ENCODE measurements around the gene NPFFR1. TPM values are rescaled to one million over a fixed set of nuclear protein-coding genes. Genes with fewer than 3 reads are reported as not detected.

NPFFR1 gene, protein sequence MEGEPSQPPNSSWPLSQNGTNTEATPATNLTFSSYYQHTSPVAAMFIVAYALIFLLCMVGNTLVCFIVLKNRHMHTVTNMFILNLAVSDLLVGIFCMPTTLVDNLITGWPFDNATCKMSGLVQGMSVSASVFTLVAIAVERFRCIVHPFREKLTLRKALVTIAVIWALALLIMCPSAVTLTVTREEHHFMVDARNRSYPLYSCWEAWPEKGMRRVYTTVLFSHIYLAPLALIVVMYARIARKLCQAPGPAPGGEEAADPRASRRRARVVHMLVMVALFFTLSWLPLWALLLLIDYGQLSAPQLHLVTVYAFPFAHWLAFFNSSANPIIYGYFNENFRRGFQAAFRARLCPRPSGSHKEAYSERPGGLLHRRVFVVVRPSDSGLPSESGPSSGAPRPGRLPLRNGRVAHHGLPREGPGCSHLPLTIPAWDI
- total RNA-seq (2022) (not detected in 2 replicates), Bru-seq, nascent RNA (not detected), BruChase-seq, experiment 1, labeled RNA remaining after a 6-hour chase (not detected), BruChase-seq, experiment 2, labeled RNA remaining after a 2-hour chase (not detected)
- long read RNA-seq, result 0 reads

DNA sequence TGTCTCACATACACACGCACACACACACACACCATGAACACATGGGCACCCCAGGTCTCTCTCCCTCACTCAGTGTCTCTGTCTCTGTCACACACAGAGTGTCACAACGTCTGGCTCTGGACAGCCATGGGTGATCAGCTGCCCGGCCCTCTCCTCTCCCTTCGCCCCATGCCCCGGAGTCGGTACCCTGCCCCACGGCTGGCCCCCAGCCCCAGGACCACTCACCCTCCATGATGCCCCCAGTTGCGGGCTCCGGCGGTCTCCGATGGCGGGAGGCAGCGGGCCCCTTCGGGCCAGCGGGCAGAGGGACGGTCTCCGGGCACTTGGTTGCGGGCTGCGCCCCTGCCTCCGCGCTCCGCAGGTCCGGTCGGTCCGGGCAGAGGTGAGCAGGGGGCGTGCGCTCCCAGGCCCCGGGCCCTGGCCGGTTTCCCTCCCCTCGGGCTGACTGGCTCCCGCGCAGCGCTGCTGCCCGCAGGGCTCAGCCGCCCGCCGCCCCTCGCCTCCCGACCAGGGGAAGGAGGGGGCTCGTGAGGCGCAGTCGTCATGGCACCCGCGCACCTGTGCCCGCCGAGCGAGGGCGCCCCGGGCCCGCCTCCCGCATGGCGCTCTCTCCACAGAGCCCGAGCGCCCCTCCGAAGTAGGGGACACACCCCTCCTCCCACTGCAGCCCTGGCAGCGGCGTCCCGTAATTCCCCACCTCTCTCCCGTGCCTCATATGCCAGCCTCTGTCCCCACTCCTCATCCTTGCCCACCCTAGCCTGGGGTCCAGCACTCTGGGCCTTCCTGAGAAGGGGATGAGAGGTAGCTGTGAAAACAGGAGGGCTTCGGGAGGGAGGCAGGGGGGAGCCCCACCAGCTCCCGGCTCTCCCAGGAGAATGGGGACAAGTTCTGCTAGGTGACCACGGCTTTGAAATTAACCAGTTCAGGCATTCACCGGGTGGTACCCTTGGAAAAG is at the start of gene NPFFR1:
Gene NPFFR1 (minus strand): TSS at position 560 of the 955 bp plus-strand sequence. CDS start 328 bp downstream, at position 232.
- Mint-ChIP-seq H3K4me1 (ENCODE audit: insufficient read depth, unreplicated experiment) (peaks cover 5% of the 10 kb centered on the region), H3K27ac (ENCODE audit: low read depth, unreplicated experiment) (no peak within 1 kb of the TSS), H3K4me3 (ENCODE audit: unreplicated experiment) (no peak within 1 kb of the TSS), H3K36me3 (ENCODE audit: insufficient read depth, unreplicated experiment) (no peaks in the 10 kb centered on the region), H3K27me3 (ENCODE audit: insufficient read depth, unreplicated experiment) (peaks cover 21% of the 10 kb centered on the region), H3K9me3 (ENCODE audit: unreplicated experiment) (peaks cover 6% of the 10 kb centered on the region)
- intact Hi-C loops (cut with micrococcal nuclease), result no loop called here
- POLR2A ChIA-PET, result no interaction called here
- BruUV-seq (replicated peaks), result no TSS peak
- DNase-seq (ENCODE audit: unreplicated experiment), result no peak
- TF ChIP-seq, protein P1, sequence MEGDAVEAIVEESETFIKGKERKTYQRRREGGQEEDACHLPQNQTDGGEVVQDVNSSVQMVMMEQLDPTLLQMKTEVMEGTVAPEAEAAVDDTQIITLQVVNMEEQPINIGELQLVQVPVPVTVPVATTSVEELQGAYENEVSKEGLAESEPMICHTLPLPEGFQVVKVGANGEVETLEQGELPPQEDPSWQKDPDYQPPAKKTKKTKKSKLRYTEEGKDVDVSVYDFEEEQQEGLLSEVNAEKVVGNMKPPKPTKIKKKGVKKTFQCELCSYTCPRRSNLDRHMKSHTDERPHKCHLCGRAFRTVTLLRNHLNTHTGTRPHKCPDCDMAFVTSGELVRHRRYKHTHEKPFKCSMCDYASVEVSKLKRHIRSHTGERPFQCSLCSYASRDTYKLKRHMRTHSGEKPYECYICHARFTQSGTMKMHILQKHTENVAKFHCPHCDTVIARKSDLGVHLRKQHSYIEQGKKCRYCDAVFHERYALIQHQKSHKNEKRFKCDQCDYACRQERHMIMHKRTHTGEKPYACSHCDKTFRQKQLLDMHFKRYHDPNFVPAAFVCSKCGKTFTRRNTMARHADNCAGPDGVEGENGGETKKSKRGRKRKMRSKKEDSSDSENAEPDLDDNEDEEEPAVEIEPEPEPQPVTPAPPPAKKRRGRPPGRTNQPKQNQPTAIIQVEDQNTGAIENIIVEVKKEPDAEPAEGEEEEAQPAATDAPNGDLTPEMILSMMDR (IDR thresholded peaks at IDR 0.05; ENCODE audit: unreplicated experiment), result no peak
- CTCF ChIA-PET, result interaction anchor here (0.5 to 0.7 kb wide), 2 partner anchors 106 to 168 kb away, joined by 4 read pairs; no protein-coding TSS in a partner anchor

DNA sequence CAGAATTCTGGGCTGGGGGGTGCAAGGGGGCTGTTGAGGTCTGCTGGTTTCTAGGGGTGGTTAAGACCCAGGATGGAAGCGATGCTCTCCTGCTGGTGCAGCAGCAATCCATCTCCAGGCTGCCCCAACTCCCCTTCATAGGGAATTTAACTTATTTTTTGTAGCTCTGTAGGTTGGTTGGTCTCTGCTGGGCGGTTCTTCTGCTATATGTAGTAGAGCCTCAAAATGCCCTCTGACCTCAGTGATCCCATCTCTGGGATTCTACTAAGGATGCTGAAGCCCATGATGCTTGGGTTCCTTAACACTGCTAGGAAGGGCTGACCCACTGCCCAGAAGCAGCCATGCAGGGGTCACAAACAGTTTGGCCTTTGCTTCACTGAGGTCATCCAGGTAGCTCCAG is 49.5 kb upstream of the NPFFR1 start:
- POLR2A ChIA-PET, result interaction anchor here (0.8 to 2.1 kb wide), 2 partner anchors 9 to 101 kb away, joined by 3 to 11 read pairs; partner anchors contain the start of gene PPA1
- H3K27ac Mint-ChIP-seq (ENCODE audit: low read depth, unreplicated experiment), result no peak overlapping the region
- no peak overlapping the region for H3K4me3 Mint-ChIP-seq (ENCODE audit: unreplicated experiment)

DNA sequence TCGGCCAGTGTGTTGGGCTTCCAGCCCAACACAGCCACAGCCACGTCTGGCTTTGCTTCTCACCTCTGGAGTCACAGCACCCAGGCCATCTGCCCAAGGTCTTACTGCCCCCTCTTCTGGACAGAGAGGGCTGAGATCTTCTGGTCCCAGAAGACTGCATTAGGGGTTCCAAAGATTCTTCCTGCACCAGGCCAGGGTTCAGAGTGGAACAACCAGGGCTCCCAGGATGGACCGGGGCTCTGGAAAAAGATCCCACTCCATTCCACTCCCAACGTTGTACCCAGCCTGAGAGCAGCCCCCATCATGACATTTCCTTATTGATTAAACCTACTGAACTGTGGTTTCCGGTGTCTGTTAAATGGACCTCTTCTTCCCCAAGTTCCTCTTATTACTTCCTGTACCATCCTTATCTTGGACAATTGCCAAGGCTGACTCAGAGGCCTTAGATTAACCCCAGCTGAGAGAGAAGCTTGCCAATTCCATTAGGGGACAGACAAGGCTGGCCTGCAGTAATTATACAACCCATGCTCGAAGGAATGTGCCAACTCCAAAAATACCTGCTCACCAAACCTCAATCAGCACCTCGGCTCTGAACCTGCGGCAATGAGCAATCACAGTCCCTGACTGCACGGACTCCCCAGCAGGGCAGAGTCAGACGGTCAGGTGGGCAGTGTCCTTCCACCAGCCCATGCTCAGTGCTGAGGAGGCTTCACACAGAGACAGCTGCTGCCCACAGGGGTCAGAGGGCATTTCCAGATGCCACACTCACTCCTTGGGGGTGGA is 47.9 kb upstream of the NPFFR1 start:
- H3K4me3 Mint-ChIP-seq (ENCODE audit: unreplicated experiment), result no peak overlapping the region
- H3K36me3 Mint-ChIP-seq (ENCODE audit: insufficient read depth, unreplicated experiment), result peaks cover 6% of the 10 kb centered on the region
- BruUV-seq (replicated peaks), result no TSS peak
- no peaks in the 10 kb centered on the region for H3K27me3 Mint-ChIP-seq (ENCODE audit: insufficient read depth, unreplicated experiment)
- H3K27ac Mint-ChIP-seq (ENCODE audit: low read depth, unreplicated experiment), result peak overlapping the region; percentile 79
- H3K4me1 Mint-ChIP-seq (ENCODE audit: insufficient read depth, unreplicated experiment), result peaks cover 19% of the 10 kb centered on the region
- H3K9me3 Mint-ChIP-seq (ENCODE audit: unreplicated experiment), result no peaks in the 10 kb centered on the region
- POLR2A ChIA-PET, result interaction anchor here (0.6 to 2.1 kb wide), 3 partner anchors 16 to 99 kb away, joined by 3 to 11 read pairs (median 3); partner anchors contain the start of gene PPA1
- TF ChIP-seq, protein P1 (IDR thresholded peaks at IDR 0.05; ENCODE audit: unreplicated experiment), result no peak
- peak; percentile 98 for DNase-seq (ENCODE audit: unreplicated experiment)
- intact Hi-C loops (cut with micrococcal nuclease), result no loop called here
- CTCF ChIA-PET, result interaction anchor here (0.7 to 1.5 kb wide), 3 partner anchors 12 to 97 kb away, joined by 3 to 4 read pairs (median 3); no protein-coding TSS in a partner anchor

More for the DNA sequence above, 49.5 kb upstream of the NPFFR1 start:
- TF ChIP-seq, protein P1 (IDR thresholded peaks at IDR 0.05; ENCODE audit: unreplicated experiment), result no peak
- intact Hi-C loops (cut with micrococcal nuclease), result no loop called here
- no peaks in the 10 kb centered on the region for H3K27me3 Mint-ChIP-seq (ENCODE audit: insufficient read depth, unreplicated experiment)
- H3K9me3 Mint-ChIP-seq (ENCODE audit: unreplicated experiment), result no peaks in the 10 kb centered on the region
- DNase-seq (ENCODE audit: unreplicated experiment), result no peak
- CTCF ChIA-PET, result interaction anchor here (0.5 to 1.5 kb wide), 6 partner anchors 19 to 176 kb away, joined by 3 to 4 read pairs (median 3); no protein-coding TSS in a partner anchor
- no TSS peak for BruUV-seq (replicated peaks)
- peaks cover 35% of the 10 kb centered on the region for H3K4me1 Mint-ChIP-seq (ENCODE audit: insufficient read depth, unreplicated experiment)
- peaks cover 6% of the 10 kb centered on the region for H3K36me3 Mint-ChIP-seq (ENCODE audit: insufficient read depth, unreplicated experiment)

Data from MCF 10A (cell line).